Stimulated activated CD8-positive, alpha-beta memory T cell treated with anti-CD3 and anti-CD28 coated beads, Interleukin-15, amount 100 ng/mL, for 48 hours (primary cell): ENCODE data around the gene SEC23IP.

Experiments
- DNase-seq, 2 donors: peaks; one replicate each; pipeline ENCODE4 v3.0.0-alpha.2; 2020; ENCODE audit warnings: low read depth in 2 of 2

SEC23IP gene

GRCh38 chr10:119940487-119940886 lies 48.0 kb downstream of the SEC23IP start:
- no peak for DNase-seq

- no peak for DNase-seq
Measured at GRCh38 chr10:119942973-119943372, 50.4 kb downstream of the SEC23IP start.

- DNase-seq, result no peak
Measured at GRCh38 chr10:119945805-119946204, 53.3 kb downstream of the SEC23IP start.

GRCh38 chr10:119947300-119947699 lies 54.8 kb downstream of the SEC23IP start:
- DNase-seq, result no peak

- no peak for DNase-seq
Measured at GRCh38 chr10:119957451-119957850, 64.9 kb downstream of the SEC23IP start.

GRCh38 chr10:119962837-119963236 lies 70.3 kb downstream of the SEC23IP start:
- DNase-seq, result no peak

GRCh38 chr10:119967066-119967465 lies 74.5 kb downstream of the SEC23IP start:
- no peak for DNase-seq

GRCh38 chr10:119969609-119970008 lies 77.1 kb downstream of the SEC23IP start:
- DNase-seq, result no peak

GRCh38 chr10:119970107-119970506 lies 77.6 kb downstream of the SEC23IP start:
- DNase-seq, result no peak

GRCh38 chr10:119970963-119971362 lies 78.4 kb downstream of the SEC23IP start:
- no peak for DNase-seq

- DNase-seq, result no peak
Measured at GRCh38 chr10:119973281-119973680, 80.8 kb downstream of the SEC23IP start.

- no peak for DNase-seq
Measured at GRCh38 chr10:119976421-119976820, 83.9 kb downstream of the SEC23IP start.

GRCh38 chr10:119980956-119981750 lies 88.6 kb downstream of the SEC23IP start:
- no peak for DNase-seq

GRCh38 chr10:119981826-119982225 lies 89.3 kb downstream of the SEC23IP start:
- DNase-seq, result no peak

GRCh38 chr10:119988333-119988732 lies 95.8 kb downstream of the SEC23IP start:
- no peak for DNase-seq

- no peak for DNase-seq
Measured at GRCh38 chr10:119989966-119990365, 97.4 kb downstream of the SEC23IP start.

- no peak for DNase-seq
Measured at GRCh38 chr10:119991066-119991465, 98.5 kb downstream of the SEC23IP start.

GRCh38 chr10:119991816-119992215 lies 99.3 kb downstream of the SEC23IP start:
- no peak for DNase-seq
